HFFc6 (cell line): ENCODE data around the gene CHST11. TPM values are rescaled to one million over a fixed set of nuclear protein-coding genes. Genes with fewer than 3 reads are reported as not detected.

Experiments used
- DNase-seq: peaks from one replicate; pipeline ENCODE4 v3.0.0-alpha.2; 2018
- H3K27ac Mint-ChIP-seq: 2 replicates; pipeline ENCODE4 v1.8.0; 2020; ENCODE audit warnings: mild to moderate bottlenecking, mixed read lengths
- H3K27me3 Mint-ChIP-seq: 2 replicates; pipeline ENCODE4 v1.8.0; 2021; ENCODE audit warnings: mild to moderate bottlenecking, moderate library complexity, mixed read lengths; ENCODE audit not compliant: insufficient read depth
- H3K36me3 Mint-ChIP-seq: 2 replicates; pipeline ENCODE4 v1.8.0; 2021; ENCODE audit warnings: low read depth, mixed read lengths
- H3K4me1 Mint-ChIP-seq: 2 replicates; pipeline ENCODE4 v1.8.0; 2020; ENCODE audit warnings: low read depth, mixed read lengths
- H3K4me3 Mint-ChIP-seq: 2 replicates; pipeline ENCODE4 v1.8.0; 2020; ENCODE audit warnings: mild to moderate bottlenecking, moderate library complexity, mixed read lengths
- H3K9me3 Mint-ChIP-seq: 2 replicates; pipeline ENCODE4 v1.8.0; 2020; ENCODE audit warnings: mild to moderate bottlenecking, mixed read lengths
- total RNA-seq, 6 experiments: library from RNA; stranded (reverse); fragmentation: NEBNext Ultra II Directional; extraction: Animal tissue kit (Norgen Biotek cat#: 25700); gene quantifications; 2 replicates in 1 of 6; 3 replicates in 5 of 6; pipeline ENCODE4 v1.2.3, GENCODE V29; 2021
- TF ChIP-seq, protein P1 (sequence below): fragments of 200-600 bp; sonication (generic); IDR thresholded peaks from 2 replicates; pipeline ENCODE4 v1.5.0; 2021; ENCODE audit warnings: antibody characterized with exemption, mild to moderate bottlenecking

CHST11 gene
- total RNA-seq, 6 experiments from 2014 or later, result 2.4 to 4.3 (median 3.8) TPM

GRCh38 chr12:104506676-104507401 is 50.1 kb downstream of the CHST11 start:
- DNase-seq, result no peak
- Mint-ChIP-seq H3K9me3 (peaks cover 14% of the 10 kb centered on the region), H3K4me3 (no peak overlapping the region), H3K36me3 (peaks cover 11% of the 10 kb centered on the region; the same call in 1 of the 2 replicates), H3K4me1 (peaks cover 17% of the 10 kb centered on the region), H3K27ac (no peak overlapping the region), H3K27me3 (peaks cover 10% of the 10 kb centered on the region)
- TF ChIP-seq, protein P1, sequence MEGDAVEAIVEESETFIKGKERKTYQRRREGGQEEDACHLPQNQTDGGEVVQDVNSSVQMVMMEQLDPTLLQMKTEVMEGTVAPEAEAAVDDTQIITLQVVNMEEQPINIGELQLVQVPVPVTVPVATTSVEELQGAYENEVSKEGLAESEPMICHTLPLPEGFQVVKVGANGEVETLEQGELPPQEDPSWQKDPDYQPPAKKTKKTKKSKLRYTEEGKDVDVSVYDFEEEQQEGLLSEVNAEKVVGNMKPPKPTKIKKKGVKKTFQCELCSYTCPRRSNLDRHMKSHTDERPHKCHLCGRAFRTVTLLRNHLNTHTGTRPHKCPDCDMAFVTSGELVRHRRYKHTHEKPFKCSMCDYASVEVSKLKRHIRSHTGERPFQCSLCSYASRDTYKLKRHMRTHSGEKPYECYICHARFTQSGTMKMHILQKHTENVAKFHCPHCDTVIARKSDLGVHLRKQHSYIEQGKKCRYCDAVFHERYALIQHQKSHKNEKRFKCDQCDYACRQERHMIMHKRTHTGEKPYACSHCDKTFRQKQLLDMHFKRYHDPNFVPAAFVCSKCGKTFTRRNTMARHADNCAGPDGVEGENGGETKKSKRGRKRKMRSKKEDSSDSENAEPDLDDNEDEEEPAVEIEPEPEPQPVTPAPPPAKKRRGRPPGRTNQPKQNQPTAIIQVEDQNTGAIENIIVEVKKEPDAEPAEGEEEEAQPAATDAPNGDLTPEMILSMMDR, result no peak

- Mint-ChIP-seq H3K9me3 (peaks cover 14% of the 10 kb centered on the region), H3K4me3 (no peak overlapping the region), H3K27me3 (peaks cover 10% of the 10 kb centered on the region), H3K36me3 (peaks cover 11% of the 10 kb centered on the region; the same call in 1 of the 2 replicates), H3K27ac (no peak overlapping the region), H3K4me1 (peaks cover 8% of the 10 kb centered on the region; the same call in 1 of the 2 replicates)
- TF ChIP-seq, protein P1, result no peak
- no peak for DNase-seq
Measured at GRCh38 chr12:104507672-104508071, 50.9 kb downstream of the CHST11 start.

DNA sequence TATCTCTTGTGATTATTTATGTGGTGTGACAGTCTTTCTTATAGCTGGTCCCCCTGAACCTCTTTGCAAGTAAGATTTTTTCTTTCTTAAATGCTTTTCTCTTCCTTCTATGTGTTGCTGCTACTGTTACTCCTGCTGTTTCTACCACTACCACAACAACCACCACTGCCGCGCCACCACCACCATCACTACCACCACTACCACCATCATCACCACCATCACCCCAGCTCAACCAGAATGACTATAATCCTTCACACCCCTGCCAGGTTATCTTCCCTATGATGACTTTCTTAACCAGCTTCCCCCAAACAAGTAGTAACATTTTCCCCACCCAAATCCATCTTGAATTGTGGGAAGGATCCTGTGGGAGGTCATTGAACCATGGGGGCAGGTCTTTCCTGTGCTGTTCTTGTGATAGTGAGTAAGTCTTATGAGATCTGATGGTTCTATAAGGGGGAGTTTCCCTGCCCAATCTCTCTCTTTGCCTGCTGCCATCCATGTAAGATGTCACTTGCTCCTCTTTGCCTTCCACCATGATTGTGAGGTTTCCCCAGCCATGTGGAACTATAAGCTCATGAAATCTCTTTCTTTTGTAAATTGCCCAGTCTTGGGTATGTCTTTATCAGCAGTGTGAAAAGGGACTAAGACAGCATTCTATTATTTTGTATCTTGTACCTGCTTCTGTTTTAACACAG is 52.2 kb downstream of the CHST11 start:
- DNase-seq, result no peak
- Mint-ChIP-seq H3K9me3 (peaks cover 14% of the 10 kb centered on the region), H3K4me1 (peaks cover 12% of the 10 kb centered on the region; the same call in 1 of the 2 replicates), H3K4me3 (no peak overlapping the region), H3K27ac (no peak overlapping the region), H3K27me3 (peaks cover 10% of the 10 kb centered on the region), H3K36me3 (peaks cover 11% of the 10 kb centered on the region; the same call in 1 of the 2 replicates)
- TF ChIP-seq, protein P1, result no peak

GRCh38 chr12:104510145-104510872 is 53.6 kb downstream of the CHST11 start:
- Mint-ChIP-seq H3K4me3 (no peak overlapping the region), H3K9me3 (peaks cover 14% of the 10 kb centered on the region), H3K27ac (no peak overlapping the region), H3K36me3 (peaks cover 11% of the 10 kb centered on the region; the same call in 1 of the 2 replicates), H3K27me3 (peaks cover 10% of the 10 kb centered on the region), H3K4me1 (peaks cover 14% of the 10 kb centered on the region; the same call in 1 of the 2 replicates)
- no peak for DNase-seq
- TF ChIP-seq, protein P1, result no peak

GRCh38 chr12:104510873-104511440 is 54.2 kb downstream of the CHST11 start:
- peaks cover 11% of the 10 kb centered on the region; the same call in 1 of the 2 replicates for H3K36me3 Mint-ChIP-seq
- TF ChIP-seq, protein P1, result no peak
- peaks cover 14% of the 10 kb centered on the region; the same call in 1 of the 2 replicates for H3K4me1 Mint-ChIP-seq
- H3K9me3 Mint-ChIP-seq, result peaks cover 14% of the 10 kb centered on the region
- no peak for DNase-seq
- no peak overlapping the region for H3K4me3 Mint-ChIP-seq
- no peak overlapping the region for H3K27ac Mint-ChIP-seq
- peaks cover 11% of the 10 kb centered on the region for H3K27me3 Mint-ChIP-seq
